ENCODE data around the gene SCNN1A.

Gene SCNN1A

DNA sequence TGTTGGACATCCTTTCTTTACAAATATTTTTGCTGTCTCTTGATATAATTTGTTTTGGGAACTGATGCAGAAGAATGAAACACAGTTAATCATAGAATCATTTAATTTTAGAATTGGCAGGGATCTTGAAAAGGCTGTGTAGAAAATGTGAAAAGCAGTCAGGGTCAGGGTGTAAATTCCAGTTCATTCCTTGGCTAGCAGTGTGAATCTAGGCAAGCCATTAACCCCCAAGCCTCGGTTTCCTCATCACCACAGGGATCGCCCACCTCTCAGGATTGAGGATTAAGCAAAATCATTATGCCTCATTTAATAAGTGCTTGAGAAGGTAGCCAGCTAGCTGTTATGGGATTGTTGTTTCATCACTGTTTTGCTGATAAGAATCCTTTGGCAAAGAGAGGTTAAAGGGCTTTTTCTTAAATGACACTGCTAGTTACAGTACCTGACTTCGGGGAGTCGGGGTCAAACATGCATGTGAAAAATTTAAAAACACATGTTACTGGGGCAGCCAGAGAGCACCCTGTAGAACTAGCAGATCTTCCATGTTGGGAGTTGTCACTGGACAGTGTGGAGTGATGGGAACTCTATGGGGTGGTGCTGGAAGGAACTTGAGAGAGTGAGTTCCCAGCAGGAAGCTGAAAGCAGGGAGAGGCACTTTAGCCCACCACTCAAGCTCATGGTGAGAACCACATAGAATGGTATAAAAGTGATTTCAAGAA lies 44.2 kb downstream of the SCNN1A start:
- DNase-seq: no peak

DNA sequence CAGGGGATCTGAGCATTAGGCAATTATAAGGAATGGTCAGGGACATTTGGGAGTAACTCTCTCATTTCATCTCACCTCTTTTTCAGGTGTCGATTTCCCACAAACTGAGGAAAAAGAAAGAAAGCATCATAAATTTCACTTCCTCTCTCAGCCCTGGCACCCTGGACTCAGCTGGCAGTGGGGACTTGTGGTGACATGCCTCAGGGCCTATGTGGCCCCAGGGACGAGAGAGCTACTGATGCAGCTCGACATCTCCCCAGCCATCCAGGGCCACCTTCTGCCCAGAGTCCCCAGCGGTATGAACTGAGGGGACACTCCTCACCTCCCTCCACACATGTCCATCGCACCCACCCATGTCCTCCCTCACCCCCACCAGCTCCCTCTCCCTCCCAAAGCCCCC lies 45.2 kb downstream of the SCNN1A start:
- no peak for DNase-seq

DNA sequence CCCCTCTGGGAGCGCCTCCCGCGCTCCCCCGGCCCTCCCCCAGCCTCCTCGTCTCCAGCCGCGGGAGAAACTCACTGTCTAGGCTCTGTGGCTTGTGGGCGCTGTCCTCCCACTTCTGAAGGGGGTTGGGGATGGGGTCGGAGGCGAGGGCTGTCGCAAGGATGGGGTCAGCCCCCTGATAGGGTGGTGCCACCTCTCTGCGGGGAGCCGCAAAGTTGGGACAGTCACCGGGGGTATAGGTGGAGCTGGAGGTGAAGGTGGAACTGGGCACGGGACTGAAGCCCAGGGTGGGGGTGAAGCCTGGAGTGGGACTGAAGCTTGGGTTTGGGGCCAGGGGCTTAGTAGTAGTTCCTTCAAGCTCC lies 45.7 kb downstream of the SCNN1A start:
- no peak for DNase-seq

DNA sequence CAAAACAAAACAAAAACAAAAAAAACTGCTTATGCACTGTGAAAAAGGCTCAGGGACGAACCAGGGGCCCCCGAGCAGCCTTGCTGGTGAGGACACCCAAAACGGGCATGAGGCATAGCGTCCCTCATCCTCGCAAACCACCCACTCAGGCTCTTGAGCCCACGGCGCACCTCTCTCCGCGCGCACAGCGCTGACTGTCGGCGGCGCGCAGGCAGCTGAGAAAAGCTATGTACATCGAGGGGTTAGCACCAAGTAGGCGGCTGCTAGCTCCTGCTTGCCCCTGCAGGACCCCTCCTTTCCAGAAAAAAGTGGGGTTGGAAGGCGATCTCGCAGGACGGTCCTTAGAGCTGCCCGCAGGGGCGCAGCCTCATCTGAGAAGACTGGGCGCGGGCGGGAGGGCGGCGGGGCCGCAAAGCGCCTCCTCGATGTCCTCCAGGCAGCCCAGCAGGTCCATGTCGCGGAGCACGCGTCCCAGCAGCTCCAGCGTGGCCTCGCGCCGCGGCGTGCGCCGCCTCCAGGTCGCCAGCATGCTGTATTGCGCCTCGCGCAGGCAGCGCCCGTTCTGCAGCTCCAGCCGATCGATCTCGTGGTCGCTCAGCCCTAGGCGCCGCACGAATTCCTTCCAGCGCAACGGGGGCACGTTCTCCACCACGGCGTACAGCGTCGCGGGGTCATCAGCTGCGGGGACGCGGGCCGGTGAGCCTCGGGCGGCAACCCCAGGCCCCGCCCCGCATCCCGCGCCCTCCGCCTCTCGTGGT lies 46.2 kb downstream of the SCNN1A start:
- no peak for DNase-seq

DNA sequence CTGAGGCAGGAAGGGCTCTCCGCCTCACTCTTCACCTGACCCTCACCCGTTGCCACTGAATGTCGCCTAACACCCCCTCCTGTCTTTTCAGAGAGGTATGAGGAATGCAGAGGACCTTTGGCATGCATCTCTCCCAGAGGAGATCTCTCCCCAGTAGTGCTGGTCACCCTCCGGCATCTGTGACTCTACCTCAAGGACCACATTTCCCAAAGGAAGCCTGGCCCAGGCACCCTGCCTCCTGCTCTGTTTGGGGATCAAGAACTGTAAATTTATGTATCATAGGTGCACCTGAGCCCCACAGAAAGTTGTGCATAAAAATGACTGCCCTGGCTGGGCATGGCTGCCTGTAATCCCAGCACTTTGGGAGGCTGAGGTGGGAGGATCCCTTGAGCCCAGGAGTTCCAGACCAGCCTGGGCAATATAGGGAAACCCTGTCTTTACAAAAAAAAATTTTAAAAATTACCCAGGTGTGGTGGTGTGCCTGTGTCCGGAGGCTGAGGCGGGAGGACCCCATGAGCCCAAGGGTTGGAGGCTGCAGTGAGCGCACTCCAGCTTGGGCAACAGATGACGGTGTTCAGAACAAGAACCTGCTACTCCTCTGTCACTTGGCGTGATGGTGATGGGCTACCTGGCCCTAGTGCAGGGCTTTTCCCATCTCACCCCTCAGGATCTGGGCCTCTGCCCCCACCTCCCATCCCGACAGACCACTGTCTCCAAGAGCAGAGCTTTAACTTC lies 47.2 kb downstream of the SCNN1A start:
- no peak for DNase-seq

DNA sequence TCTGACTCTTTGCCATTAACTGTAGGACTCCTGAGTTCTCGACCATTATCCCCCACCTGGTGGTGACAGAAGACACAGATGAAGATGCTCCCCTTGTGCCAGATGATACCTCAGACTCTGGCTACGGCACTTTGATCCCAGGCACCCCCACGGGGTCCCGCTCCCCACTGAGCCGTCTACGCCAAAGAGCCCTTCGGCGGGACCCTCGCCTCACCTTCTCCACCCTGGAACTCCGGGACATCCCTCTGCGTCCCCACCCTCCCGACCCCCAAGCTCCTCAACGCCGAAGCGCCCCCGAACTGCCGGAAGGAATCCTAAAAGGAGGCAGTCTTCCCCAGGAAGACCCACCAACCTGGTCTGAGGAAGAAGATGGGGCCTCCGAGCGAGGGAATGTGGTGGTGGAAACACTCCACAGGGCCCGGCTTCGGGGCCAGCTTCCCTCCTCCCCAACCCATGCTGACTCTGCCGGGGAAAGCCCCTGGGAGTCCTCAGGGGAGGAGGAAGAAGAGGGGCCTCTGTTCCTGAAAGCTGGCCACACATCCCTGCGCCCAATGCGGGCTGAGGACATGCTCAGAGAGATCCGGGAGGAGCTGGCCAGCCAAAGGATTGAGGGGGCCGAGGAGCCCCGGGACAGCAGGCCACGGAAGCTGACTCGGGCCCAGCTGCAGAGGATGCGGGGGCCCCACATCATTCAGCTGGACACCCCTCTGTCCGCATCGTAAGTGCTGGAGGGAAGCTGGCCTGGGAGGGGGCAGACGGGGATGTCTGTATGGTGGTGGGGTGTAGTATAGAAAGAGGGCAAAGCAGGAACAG lies 47.9 kb downstream of the SCNN1A start:
- no peak for DNase-seq

DNA sequence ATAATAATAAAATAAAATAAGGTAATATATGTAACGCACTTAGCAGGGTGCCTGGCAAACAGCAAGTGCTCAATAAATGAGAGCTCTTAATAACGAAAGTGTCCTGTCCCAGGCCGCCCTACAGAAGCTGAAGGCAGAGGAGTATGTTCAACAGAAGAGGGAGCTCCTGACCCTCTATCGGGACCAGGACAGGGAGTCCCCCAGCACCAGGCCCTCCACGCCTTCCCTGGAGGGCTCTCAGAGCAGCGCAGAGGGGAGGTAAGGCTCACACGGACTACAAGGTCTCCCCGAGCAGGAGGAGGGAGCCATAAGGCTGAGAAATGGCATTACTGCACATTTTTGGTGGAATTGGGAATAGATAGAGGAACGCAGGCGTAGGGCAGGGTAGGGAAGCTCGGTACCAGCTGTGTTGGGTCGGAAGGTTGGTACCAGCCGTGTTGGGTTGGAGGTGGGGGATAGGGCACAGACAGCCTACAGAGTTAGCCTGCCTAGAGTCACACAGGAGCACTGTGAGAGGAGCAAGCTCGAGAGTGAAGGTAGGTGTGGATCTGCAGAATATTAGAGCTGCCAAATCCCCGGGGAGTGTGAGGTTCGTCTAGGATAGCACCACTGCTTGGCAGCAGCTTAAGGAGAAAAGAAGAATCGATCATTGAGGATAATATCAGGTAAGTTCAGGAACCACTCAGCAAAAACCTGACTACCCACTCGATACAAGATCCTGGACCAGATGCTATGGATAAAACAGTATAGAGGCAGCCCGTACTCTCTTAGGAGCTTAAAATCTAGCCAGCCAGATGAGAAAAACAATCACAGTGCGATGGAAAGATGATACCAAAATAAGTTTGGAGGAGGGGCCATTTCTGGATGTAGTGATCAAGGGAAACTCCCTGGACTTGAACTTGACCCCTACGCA lies 48.8 kb downstream of the SCNN1A start:
- no peak for DNase-seq

DNA sequence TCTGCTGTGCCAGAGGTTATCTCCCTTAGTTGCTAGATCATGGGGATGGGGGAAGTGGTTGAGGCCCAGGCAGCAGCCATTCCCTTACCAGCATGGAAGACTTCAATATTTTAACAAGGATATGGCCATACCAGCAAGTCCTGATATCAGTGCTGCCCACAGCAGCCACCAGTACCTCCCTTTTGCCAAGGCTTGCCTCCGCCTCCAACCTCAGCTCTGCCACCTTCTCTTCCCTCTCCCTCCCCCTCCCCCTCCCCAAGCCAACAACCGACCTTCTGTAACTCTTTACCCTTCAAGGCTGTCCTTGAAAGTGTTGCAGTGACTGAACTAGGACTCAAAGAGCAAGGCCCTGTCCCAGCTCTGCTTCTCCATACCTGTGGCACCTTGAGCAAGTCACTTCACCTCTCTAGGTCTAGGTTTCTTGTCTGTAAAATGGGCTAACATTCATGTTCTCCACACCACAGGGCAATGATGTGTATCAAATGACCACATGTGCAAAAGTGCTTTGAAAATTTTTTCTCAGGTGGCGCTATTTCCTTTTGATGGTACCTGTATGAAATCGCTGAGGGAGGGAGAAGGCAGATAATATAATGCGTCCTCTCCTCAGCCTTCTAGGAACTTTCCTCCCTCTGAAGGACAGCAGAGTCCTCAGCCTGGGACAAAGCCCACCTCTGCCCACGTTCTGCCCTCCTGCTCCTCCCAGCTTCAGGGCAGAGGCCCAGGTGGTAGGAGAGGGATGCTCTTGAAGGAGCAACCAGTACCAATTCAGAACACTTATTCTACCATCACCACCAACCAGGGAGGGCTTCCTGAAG lies 50.2 kb downstream of the SCNN1A start:
- no peak for DNase-seq

DNA sequence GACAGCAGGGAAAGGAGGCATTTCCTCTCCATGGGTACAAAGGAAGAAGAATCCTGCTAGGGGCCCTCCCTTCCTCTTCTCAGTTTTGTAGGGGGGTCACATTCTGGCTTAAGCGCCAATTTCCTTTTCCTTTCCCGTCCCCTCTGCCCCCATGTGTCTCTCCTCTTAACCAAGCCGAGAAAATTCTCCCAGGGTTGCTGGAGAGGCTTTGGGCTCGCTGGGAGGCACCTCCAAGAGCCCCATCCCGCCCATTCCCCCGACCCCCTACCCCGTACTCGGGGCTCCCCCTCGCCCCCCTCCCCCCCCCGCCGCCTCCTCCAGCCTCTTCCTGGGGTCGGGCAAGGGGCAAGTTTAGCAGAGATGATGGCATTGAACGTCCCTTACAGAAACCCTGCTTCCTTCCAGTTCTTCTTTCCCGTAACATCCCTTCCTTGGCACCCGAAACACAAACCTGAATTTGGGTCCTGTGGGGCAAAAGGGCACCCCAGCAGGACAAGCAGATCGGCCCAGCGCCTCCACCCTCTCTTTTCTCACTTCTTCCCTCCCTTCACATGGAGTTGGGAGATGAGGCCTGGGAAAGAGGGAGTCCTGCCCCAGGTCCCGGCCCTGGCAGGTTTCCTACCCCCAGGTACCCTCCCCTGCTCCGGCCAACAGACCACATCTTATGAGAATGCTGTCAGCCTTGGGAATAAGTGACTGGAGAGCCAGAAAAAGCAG lies 51.2 kb downstream of the SCNN1A start:
- DNase-seq: no peak

DNA sequence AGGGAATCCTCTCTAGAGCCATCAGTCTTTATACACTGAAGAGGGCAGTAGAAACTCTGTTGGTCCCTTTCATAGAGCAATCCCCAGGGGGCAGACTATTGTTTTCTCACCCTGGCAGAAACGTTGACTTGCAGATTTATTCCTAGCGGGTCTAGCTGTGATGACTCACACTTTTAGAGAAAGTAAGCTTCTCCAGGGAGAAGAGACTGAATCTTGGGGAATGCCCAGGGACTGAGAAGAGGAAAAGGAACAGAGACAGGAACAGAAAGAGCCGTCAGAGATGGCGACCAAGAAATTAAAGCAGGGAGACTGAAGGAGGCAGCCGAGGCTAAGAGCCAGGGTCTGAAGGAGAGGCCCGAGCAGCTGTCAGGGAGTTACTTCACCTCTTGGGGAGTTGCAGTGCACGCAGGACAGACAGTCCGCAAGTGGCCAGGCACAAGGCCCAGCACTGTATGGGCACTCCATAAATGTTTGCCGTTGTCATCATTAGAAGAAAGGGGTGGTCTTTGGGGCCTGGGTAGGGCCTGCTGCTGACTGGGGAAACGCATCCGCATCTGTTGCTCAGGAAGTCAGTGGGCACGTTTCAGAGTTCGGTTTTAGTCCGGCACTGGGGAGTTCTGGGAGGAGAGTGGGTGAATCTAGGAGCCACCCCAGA lies 51.9 kb downstream of the SCNN1A start:
- DNase-seq: peak; percentile 54

DNA sequence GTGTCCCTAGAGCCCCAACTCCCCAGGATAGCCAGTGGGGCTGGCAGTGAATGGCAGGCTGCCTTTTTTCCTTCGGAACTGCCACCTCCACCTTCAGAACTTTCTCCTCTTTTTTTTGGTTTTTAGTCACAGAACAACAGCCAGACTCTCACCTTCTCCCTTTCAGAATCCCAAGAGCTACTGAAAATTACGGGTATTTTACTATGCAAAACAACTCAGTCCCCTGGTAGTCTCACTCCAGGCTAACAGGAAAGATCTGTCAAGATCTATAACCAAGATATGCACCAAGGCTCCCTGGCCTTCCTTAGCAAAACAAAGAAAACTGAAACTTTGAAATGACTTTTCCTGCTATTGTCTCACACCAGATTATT lies 52.4 kb downstream of the SCNN1A start:
- no peak for DNase-seq

DNA sequence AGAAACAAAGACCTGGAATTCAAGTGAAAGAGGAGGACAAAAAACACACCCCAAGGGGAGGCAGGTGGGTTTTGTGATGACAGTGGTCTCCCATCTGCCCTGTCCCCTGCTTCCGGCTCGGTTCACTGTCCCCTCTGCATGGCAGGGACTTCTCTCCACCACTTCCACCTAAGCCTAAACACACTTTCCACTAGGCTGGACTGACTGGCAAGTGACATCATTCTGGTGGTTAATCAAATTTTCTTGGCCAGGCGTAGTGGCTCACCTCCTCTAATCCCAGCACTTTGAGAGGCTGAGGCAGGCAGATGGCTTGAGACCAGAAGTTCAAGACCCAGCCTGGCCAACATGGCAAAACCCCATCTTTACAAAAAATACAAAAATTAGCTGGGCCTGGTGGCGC lies 53.0 kb downstream of the SCNN1A start:
- no peak for DNase-seq

DNA sequence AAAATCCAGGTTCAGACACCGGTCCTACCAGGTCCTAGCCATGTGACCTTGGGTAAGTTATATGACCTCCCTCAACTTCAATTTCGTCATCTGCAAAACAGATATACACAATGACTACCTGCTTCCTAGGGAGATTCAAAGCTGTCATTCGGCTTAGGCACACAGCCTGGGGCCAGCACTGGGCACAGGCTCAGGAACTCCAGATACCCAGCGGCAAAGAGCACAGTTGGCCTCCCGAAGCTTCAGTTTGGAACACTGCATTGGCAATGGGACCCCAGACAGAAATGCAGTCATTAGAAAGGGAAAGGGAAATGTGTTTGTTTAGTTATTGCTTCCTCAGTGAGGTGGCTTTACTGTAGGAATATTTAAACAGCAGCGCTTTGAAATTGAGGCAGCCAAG lies 53.5 kb downstream of the SCNN1A start:
- no peak for DNase-seq

DNA sequence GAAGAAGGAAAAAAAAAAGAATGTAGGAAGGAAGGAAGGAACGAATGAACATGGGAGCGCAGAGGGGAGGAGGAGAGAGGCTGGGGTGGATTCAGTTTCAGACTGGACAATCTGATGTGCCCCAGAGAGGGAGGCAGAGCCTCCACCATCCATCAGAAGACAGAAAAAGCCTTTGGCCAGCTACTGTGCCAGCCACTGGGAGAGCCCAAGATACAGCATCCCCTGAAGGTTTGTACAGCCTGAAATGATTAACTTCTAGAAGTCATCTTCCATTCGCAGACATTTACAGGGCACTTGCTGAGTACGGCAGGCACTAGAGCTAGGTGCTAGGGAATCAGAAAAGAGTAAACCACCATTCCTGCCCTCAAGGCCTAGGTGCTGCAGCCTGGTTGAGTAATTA lies 55.9 kb downstream of the SCNN1A start:
- no peak for DNase-seq

DNA sequence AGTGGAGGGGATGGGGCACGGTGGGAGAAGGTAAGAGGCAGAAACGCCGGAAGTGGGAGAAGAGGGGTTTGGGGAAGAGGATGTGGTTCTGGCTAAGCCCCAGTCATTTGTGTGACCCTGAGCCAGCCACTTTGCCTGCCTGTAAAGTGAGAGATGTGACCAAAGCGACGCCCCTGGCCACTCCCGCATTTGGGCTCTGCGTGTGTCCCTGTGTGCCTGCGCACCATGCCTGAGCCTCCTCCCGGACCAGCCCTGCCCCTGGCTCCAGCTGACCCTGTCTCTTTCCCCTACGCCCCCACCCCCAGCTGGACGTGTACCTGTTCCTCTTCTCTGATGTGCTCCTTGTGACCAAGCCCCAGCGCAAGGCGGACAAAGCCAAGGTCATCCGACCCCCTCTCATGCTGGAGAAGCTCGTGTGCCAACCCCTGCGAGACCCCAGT lies 56.9 kb downstream of the SCNN1A start:
- DNase-seq: no peak

DNA sequence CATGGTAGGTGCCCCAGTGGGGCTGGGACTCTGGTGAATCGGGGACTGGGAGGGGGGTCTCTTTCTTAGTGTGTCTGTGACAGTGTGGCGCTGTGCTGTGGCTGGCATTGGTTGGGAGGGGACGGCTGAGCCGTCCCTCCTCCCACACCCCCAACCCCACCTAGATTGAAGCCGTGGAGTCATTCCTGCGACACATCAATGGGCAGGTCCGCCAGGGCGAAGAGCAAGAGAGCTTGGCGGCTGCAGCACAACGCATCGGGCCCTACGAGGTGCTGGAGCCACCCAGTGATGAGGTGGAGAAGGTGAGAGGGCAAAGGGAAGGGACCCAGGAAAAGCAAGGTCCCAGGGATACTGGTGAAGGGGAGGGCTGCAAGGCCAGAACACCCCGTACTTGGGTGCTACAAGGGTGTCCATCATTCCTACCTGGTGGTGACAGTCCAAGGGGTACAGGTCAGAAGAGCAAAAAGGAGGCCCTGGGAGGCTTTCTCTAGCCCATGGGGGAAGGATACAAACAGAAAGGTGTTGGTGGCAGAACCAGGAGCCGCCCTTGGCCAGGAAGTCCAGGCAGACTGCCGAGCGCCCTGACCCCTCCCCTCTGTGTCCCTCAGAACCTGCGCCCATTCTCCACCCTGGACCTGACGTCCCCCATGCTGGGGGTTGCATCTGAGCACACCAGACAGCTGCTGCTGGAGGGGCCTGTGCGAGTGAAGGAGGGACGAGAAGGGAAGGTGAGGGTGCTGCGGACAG lies 57.5 kb downstream of the SCNN1A start:
- no peak for DNase-seq

DNA sequence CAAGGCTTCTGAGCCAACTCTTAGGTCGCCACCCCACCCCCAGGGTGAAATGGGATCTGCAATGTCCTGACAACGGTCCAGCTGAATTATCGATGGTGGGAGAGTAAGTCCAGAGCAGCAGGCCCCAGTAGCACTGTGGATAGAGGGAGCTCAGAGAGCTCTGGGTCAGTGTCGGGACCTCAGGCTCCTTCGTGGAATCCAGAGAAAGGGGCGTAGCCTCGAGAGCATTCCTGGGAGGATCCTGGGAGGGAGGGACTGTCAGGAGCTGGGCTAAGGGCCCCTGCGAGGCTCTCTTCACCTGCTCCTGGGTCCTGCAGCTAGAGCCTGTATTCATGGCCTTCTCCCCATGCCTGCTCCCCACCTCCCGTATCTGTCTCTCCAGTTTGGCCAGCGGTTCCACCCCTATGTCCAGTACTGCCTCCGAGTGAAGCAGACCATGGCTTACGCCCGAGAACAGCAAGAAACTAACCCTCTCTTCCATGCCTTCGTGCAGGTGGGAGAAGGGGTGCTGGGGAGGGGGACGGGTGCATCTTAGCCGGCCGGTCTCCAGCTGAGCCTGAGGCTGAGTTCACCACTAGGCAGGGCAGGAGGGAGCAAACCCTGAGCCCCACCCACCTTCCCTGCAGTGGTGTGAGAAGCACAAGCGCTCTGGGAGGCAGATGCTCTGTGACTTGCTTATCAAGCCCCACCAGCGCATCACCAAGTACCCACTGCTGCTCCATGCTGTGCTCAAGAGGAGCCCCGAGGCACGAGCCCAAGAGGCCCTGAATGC lies 58.3 kb downstream of the SCNN1A start:
- no peak for DNase-seq
